Epidermal melanocyte (primary cell): ENCODE results near the gene PRPF31.

Source experiments
- DNase-seq: peaks from one replicate; pipeline ENCODE4 v3.0.0; 2011; ENCODE audit warnings: low spot score; ENCODE audit not compliant: insufficient read length

The PRPF31 gene

GRCh38 chr19:54138489-54139256, 23.1 kb downstream of the PRPF31 start:
- DNase-seq, result no peak

- peak; percentile 41 for DNase-seq
Measured at GRCh38 chr19:54141356-54141755, 25.8 kb downstream of the PRPF31 start.

GRCh38 chr19:54142166-54142780, 26.7 kb downstream of the PRPF31 start:
- DNase-seq, result no peak

- DNase-seq, result no peak
Measured at GRCh38 chr19:54145541-54146158, 30.1 kb downstream of the PRPF31 start.

- DNase-seq, result no peak
Measured at GRCh38 chr19:54147676-54148075, 32.1 kb downstream of the PRPF31 start.

GRCh38 chr19:54148158-54148557, 32.6 kb downstream of the PRPF31 start:
- DNase-seq, result no peak

- no peak for DNase-seq
Measured at GRCh38 chr19:54149021-54149812, 33.7 kb downstream of the PRPF31 start.

- no peak for DNase-seq
Measured at GRCh38 chr19:54151362-54152035, 35.9 kb downstream of the PRPF31 start.

- DNase-seq, result no peak
Measured at GRCh38 chr19:54152267-54152666, 36.7 kb downstream of the PRPF31 start.

GRCh38 chr19:54152878-54153524, 37.4 kb downstream of the PRPF31 start:
- DNase-seq, result no peak

GRCh38 chr19:54153731-54154326, 38.3 kb downstream of the PRPF31 start:
- DNase-seq, result no peak

GRCh38 chr19:54154603-54155345, 39.2 kb downstream of the PRPF31 start:
- DNase-seq, result no peak

- no peak for DNase-seq
Measured at GRCh38 chr19:54155694-54156093, 40.1 kb downstream of the PRPF31 start.

- DNase-seq, result no peak
Measured at GRCh38 chr19:54156490-54156889, 40.9 kb downstream of the PRPF31 start.

GRCh38 chr19:54156953-54157352, 41.4 kb downstream of the PRPF31 start:
- no peak for DNase-seq

- peak; percentile 43 for DNase-seq
Measured at GRCh38 chr19:54158812-54159351, 43.3 kb downstream of the PRPF31 start.

- DNase-seq, result peak; percentile 100
Measured at GRCh38 chr19:54159352-54160181, 44.0 kb downstream of the PRPF31 start, which contains the start of gene LENG1. LENG1 (minus strand) TSS chr19:54159721; CDS start chr19:54159695, 26 bp downstream.

- DNase-seq, result no peak
Measured at GRCh38 chr19:54160182-54160811, 44.7 kb downstream of the PRPF31 start.
